Thoracic aorta (tissue), 2 donors: Measurements from ENCODE around the gene EMP2. TPM values are rescaled to one million over a fixed set of nuclear protein-coding genes. Genes with fewer than 3 reads are reported as not detected.
"Not testable (repeated sequence)": the region's sequence is repeated elsewhere in the genome, so short reads cannot be mapped to it uniquely, and the experiment has no call there.

ENCODE experiments used
- ATAC-seq: fragments of 150-250 bp; one replicate; pipeline ENCODE4 v1.8.0; 2017; ENCODE audit warnings: low read depth; ENCODE audit not compliant: insufficient number of reproducible peaks, low FRiP score
- DNase-seq: peaks from one replicate; pipeline ENCODE4 v3.0.0-alpha.2; 2020; ENCODE audit warnings: low spot score
- H3K27ac ChIP-seq, 2 donors: fragments of 200-600 bp; sonication (generic); 1 replicate in 1 of 2; 2 replicates in 1 of 2; pipeline ENCODE4 v1.5.1; 2016; ENCODE audit warnings: mild to moderate bottlenecking in 2 of 2, moderate library complexity in 2 of 2
- H3K27me3 ChIP-seq: fragments of 200-600 bp; sonication (generic); replicated peaks from 2 replicates; pipeline ENCODE4 v1.6.0; 2016; ENCODE audit warnings: mild to moderate bottlenecking; ENCODE audit not compliant: insufficient read depth
- H3K36me3 ChIP-seq: fragments of 200-600 bp; sonication (generic); one replicate; pipeline ENCODE4 v1.5.1; 2016
- H3K4me1 ChIP-seq, 2 donors: fragments of 200-600 bp; sonication (generic); 1 replicate in 1 of 2; 2 replicates in 1 of 2; pipeline versions ENCODE4 v1.5.1 to v1.6.0; 2016; ENCODE audit warnings: low read depth in 2 of 2, mild to moderate bottlenecking in 1 of 2; ENCODE audit not compliant: control insufficient read depth in 1 of 2
- H3K4me3 ChIP-seq: fragments of 200-600 bp; sonication (generic); 2 replicates; pipeline ENCODE4 v1.5.1; 2016; ENCODE audit warnings: mild to moderate bottlenecking
- H3K9me3 ChIP-seq: fragments of 200-600 bp; sonication (generic); 2 replicates; pipeline ENCODE4 v1.5.1; 2016
- CTCF ChIP-seq: fragments of 200-600 bp; sonication (generic); IDR thresholded peaks from one replicate; pipeline ENCODE4 v1.5.1; 2019; ENCODE audit warnings: antibody characterized with exemption
- total RNA-seq, 2 donors: library from RNA; depleted of rRNA; stranded (reverse); fragments of >200 nt; gene quantifications; one replicate each; pipeline versions ENCODE4 v1.1.0 to v1.2.3, GENCODE V29; 2016

Gene EMP2
- total RNA-seq, 2 donors from 2014 or later = 84.7 to 110 TPM

GRCh38 chr16:10509534-10510025 lies 70.8 kb downstream of the EMP2 start:
- Histone ChIP-seq H3K9me3 (no peaks in the 10 kb centered on the region), H3K4me1 (peaks cover 5 to 6% of the 10 kb centered on the region in 2 donors), H3K36me3 (no peaks in the 10 kb centered on the region), H3K27me3 (no peaks in the 10 kb centered on the region), H3K4me3 (no peak overlapping the region), H3K27ac (no peak overlapping the region)
- ATAC-seq (peak; percentile 47), DNase-seq (no peak)
- TF ChIP-seq CTCF = peak; percentile 79

GRCh38 chr16:10505286-10505685 lies 75.1 kb downstream of the EMP2 start:
- not testable (repeated sequence) for DNase-seq, H3K4me1 ChIP-seq, H3K4me3 ChIP-seq, H3K36me3 ChIP-seq, ATAC-seq, H3K27me3 ChIP-seq, H3K27ac ChIP-seq, H3K9me3 ChIP-seq

- H3K27me3 ChIP-seq = no peaks in the 10 kb centered on the region
- H3K9me3 ChIP-seq = no peaks in the 10 kb centered on the region
- no peak for ATAC-seq
- H3K36me3 ChIP-seq = no peaks in the 10 kb centered on the region
- H3K27ac ChIP-seq = no peak overlapping the region
- no peak overlapping the region for H3K4me3 ChIP-seq
- H3K4me1 ChIP-seq = no peaks in the 10 kb centered on the region
- TF ChIP-seq CTCF = no peak
- DNase-seq = no peak
These were observed 76.0 kb downstream of the EMP2 start for GRCh38 chr16:10504404-10504885.

GRCh38 chr16:10502776-10503175 lies 77.6 kb downstream of the EMP2 start:
- Histone ChIP-seq H3K36me3 (no peaks in the 10 kb centered on the region), H3K4me3 (no peak overlapping the region), H3K9me3 (no peaks in the 10 kb centered on the region), H3K4me1 (no peaks in the 10 kb centered on the region), H3K27me3 (no peaks in the 10 kb centered on the region), H3K27ac (no peak overlapping the region)
- no peak for TF ChIP-seq CTCF
- DNase-seq (no peak), ATAC-seq (no peak)

GRCh38 chr16:10501016-10501607 lies 79.3 kb downstream of the EMP2 start:
- ATAC-seq (no peak), DNase-seq (no peak)
- no peak for TF ChIP-seq CTCF
- H3K9me3 ChIP-seq = no peaks in the 10 kb centered on the region
- H3K27ac ChIP-seq = no peak overlapping the region
- no peaks in the 10 kb centered on the region for H3K4me1 ChIP-seq
- H3K27me3 ChIP-seq = no peaks in the 10 kb centered on the region
- no peak overlapping the region for H3K4me3 ChIP-seq
- no peaks in the 10 kb centered on the region for H3K36me3 ChIP-seq

- no peak for TF ChIP-seq CTCF
- no peak for DNase-seq
These were observed 79.8 kb downstream of the EMP2 start for GRCh38 chr16:10500582-10500981.

More at GRCh38 chr16:10500582-10500981, 79.8 kb downstream of the EMP2 start:
- no peak overlapping the region for H3K4me3 ChIP-seq
- no peaks in the 10 kb centered on the region for H3K27me3 ChIP-seq
- no peak overlapping the region for H3K27ac ChIP-seq
- H3K9me3 ChIP-seq = peaks cover 2% of the 10 kb centered on the region
- no peaks in the 10 kb centered on the region for H3K36me3 ChIP-seq
- ATAC-seq = no peak
- H3K4me1 ChIP-seq = no peaks in the 10 kb centered on the region
